PC-3 (cell line): ENCODE results near the gene ZFP28. TPM values are rescaled to one million over a fixed set of nuclear protein-coding genes. Genes with fewer than 3 reads are reported as not detected.
A peak's percentile ranks its signal among the peaks of the same experiment; 100 is the strongest.

Source experiments
- ATAC-seq: fragments of 200-7000 bp; cut with Tn5 transposase; 2 replicates; pipeline ENCODE4 v1.9.1; 2020; ENCODE audit warnings: mild to moderate bottlenecking, moderate library complexity
- BruUV-seq: library from RNA; stranded (reverse); fragments of 400-500 nt; replicated peaks from 2 replicates; lab custom pipeline; 2021; lab: Mats Ljungman, UMichigan
- CTCF ChIA-PET: fragments of 300-600 bp; sonication (Branson Sonifier 250); formaldehyde crosslinking; loops from one replicate; lab custom pipeline; 2022; ENCODE audit warnings: antibody characterized with exemption; lab: Charles Lee
- POLR2A ChIA-PET: fragments of 300-600 bp; sonication (Branson Sonifier 250); formaldehyde crosslinking; loops from one replicate; lab custom pipeline; 2022; ENCODE audit warnings: antibody characterized with exemption; ENCODE audit not compliant: unreplicated experiment; lab: Charles Lee
- DNase-seq: peaks from one replicate; pipeline ENCODE4 v3.0.0-alpha.2; 2015
- H2AFZ ChIP-seq: fragments of 300-600 bp; sonication (generic); 2 replicates; pipeline ENCODE4 v1.6.0; 2016; ENCODE audit warnings: antibody characterized with exemption, low read length
- H3F3A ChIP-seq: fragments of 300-600 bp; sonication (generic); one replicate; pipeline ENCODE4 v1.6.0; 2017; ENCODE audit warnings: antibody characterized with exemption, low read length, control low read depth, mild to moderate bottlenecking; ENCODE audit not compliant: unreplicated experiment
- H3K27ac ChIP-seq: fragments of 300-600 bp; sonication (generic); 2 replicates; pipeline ENCODE4 v1.5.1; 2016; ENCODE audit warnings: mild to moderate bottlenecking, low read length
- H3K27me3 ChIP-seq: fragments of 300-600 bp; sonication (generic); 2 replicates; pipeline ENCODE4 v1.6.1; 2016; ENCODE audit warnings: low read length, mixed read lengths
- H3K36me3 ChIP-seq: fragments of 300-600 bp; sonication (generic); 2 replicates; pipeline ENCODE4 v1.6.1; 2016; ENCODE audit warnings: low read depth, mixed run types, low read length, mixed read lengths
- H3K4me1 ChIP-seq: fragments of 300-600 bp; sonication (generic); 2 replicates; pipeline ENCODE4 v1.5.1; 2016; ENCODE audit warnings: low read length; ENCODE audit not compliant: insufficient read depth
- H3K4me2 ChIP-seq: fragments of 300-600 bp; sonication (generic); 2 replicates; pipeline ENCODE4 v1.6.0; 2016; ENCODE audit warnings: low read length
- H3K4me3 ChIP-seq: fragments of 300-600 bp; sonication (generic); 2 replicates; pipeline ENCODE4 v1.5.1; 2016; ENCODE audit warnings: mild to moderate bottlenecking, low read length, mixed read lengths
- H3K79me2 ChIP-seq: fragments of 300-600 bp; sonication (generic); 2 replicates; pipeline ENCODE4 v1.6.1; 2017; ENCODE audit warnings: low read length, mixed read lengths
- H3K9ac ChIP-seq: fragments of 300-600 bp; sonication (generic); 2 replicates; pipeline ENCODE4 v1.6.0; 2016; ENCODE audit warnings: mild to moderate bottlenecking, low read length
- H3K9me2 ChIP-seq: fragments of 300-600 bp; sonication (generic); replicated peaks from 2 replicates; pipeline ENCODE4 v1.6.1; 2016; ENCODE audit warnings: mixed run types, low read length, mixed read lengths
- H3K9me3 ChIP-seq: fragments of 300-600 bp; sonication (generic); 2 replicates; pipeline ENCODE4 v1.6.1; 2016; ENCODE audit warnings: low read length, mixed read lengths
- H4K20me1 ChIP-seq: fragments of 300-600 bp; sonication (generic); 2 replicates; pipeline ENCODE4 v1.6.1; 2016; ENCODE audit warnings: low read length, mixed read lengths
- CTCF ChIP-seq: fragments of 300-600 bp; sonication (generic); conservative IDR thresholded peaks from 2 replicates; pipeline ENCODE4 v1.5.1; 2017; ENCODE audit warnings: antibody characterized with exemption, low read depth, mild to moderate bottlenecking, low read length
- EZH2 ChIP-seq: fragments of 300-600 bp; sonication (generic); IDR thresholded peaks from one replicate; pipeline ENCODE4 v1.6.1; 2017; ENCODE audit warnings: antibody characterized with exemption, mild to moderate bottlenecking, low read length; ENCODE audit not compliant: unreplicated experiment
- EZH2phosphoT487 ChIP-seq: fragments of 300-600 bp; sonication (generic); IDR thresholded peaks from 2 replicates; pipeline ENCODE4 v1.6.1; 2018; ENCODE audit warnings: mild to moderate bottlenecking, antibody characterized with exemption, low read length, borderline replicate concordance
- intact Hi-C: fragments of 100-400 bp; cut with micrococcal nuclease; formaldehyde crosslinking; loops from 2 replicates; pipeline ENCODE4 v1.9.0; 2023
- total RNA-seq: library from RNA; depleted of rRNA; stranded (reverse); fragments of >200 nt; gene quantifications from 2 replicates; pipeline ENCODE4 v1.2.3, GENCODE V29; 2014

Gene ZFP28
- total RNA-seq, 1 experiment from 2014 or later, result 0.58 TPM

- Histone ChIP-seq H3F3A (no peaks in the 10 kb centered on the region), H3K27me3 (no peaks in the 10 kb centered on the region), H3K27ac (no peak overlapping the region), H2AFZ (no peak overlapping the region), H3K9me2 (no peaks in the 10 kb centered on the region), H3K36me3 (no peaks in the 10 kb centered on the region), H3K4me1 (no peaks in the 10 kb centered on the region), H3K9ac (no peak overlapping the region), H3K79me2 (no peaks in the 10 kb centered on the region), H3K4me3 (no peak overlapping the region), H3K4me2 (no peak overlapping the region), H3K9me3 (peaks cover 77% of the 10 kb centered on the region), H4K20me1 (no peaks in the 10 kb centered on the region)
- intact Hi-C loops, result no loop called here
- TF ChIP-seq EZH2, result no peak
- no peak for TF ChIP-seq CTCF
- TF ChIP-seq EZH2phosphoT487, result no peak
- DNase-seq (no peak), ATAC-seq (no peak)
- BruUV-seq, result no TSS peak
- ChIA-PET POLR2A (no interaction called here), CTCF (no interaction called here)
Measured at GRCh38 chr19:56562766-56563165, 24.0 kb downstream of the ZFP28 start.

- POLR2A ChIA-PET, result no interaction called here
- DNase-seq, result no peak
- Histone ChIP-seq H3K4me3 (peak overlapping the region; percentile 62), H3K27ac (no peak overlapping the region), H3K4me1 (no peaks in the 10 kb centered on the region), H4K20me1 (no peaks in the 10 kb centered on the region), H3K9ac (no peak overlapping the region), H2AFZ (peak overlapping the region; percentile 86), H3K4me2 (peak overlapping the region; percentile 41; the same call in 1 of the 2 replicates), H3K27me3 (no peaks in the 10 kb centered on the region), H3K9me3 (peaks cover 73% of the 10 kb centered on the region), H3K36me3 (no peaks in the 10 kb centered on the region; the same call in 1 of the 2 replicates), H3K9me2 (no peaks in the 10 kb centered on the region), H3K79me2 (no peaks in the 10 kb centered on the region), H3F3A (no peaks in the 10 kb centered on the region)
- ATAC-seq, result peak; percentile 46
- TF ChIP-seq EZH2 (no peak), EZH2phosphoT487 (no peak), CTCF (no peak)
- intact Hi-C loops, result no loop called here
- no TSS peak for BruUV-seq
- CTCF ChIA-PET, result no interaction called here
Measured at GRCh38 chr19:56566904-56567273, 28.1 kb downstream of the ZFP28 start.

DNA sequence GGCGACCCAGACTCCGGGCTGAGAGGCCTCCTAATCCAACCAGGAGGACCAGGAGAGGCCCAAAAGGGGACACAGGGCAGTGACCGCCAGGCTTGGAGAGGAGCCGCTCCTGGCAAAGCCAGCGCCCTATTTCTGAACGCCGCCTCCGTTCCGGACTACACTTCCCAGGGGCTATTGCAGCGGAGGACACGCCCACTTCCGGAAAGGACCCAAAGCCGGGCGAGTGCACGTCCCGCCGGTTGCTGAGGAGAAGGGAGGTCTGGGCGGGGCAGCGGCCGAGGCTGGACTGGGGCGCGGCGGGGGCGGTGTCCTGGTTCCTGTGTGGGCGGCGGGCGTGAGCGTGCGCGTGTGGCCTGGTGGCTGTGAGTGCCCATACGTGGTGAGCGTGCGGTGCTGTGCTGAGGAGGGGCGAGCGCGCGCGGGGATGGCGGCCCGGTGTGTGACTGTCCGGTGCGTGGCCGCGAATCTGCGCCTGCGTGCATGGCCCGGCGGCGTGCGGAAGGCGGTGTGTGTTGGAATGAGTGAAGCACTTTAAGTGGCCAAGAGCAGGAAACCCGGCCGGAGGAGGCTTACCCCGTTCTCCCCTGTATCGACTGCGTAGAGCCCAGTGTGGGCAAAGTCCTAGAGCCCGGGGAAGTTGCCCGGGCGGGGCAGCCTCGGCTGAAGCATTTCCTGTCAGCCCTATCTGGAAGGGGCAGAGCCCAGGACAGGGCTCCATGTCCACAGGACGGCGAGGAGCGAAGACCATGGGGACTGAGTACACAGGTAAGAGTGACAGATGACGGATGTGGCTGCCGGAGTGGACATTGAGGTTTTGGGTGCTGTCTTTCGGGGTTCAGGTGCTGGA lies 28.7 kb downstream of the ZFP28 start, which contains the start of gene ZNF470:
ZNF470 (plus strand) TSS at position 195 of the 847 bp plus-strand sequence. CDS start 2,844 bp downstream, outside the sequence.
- H3K79me2 ChIP-seq, result no peaks in the 10 kb centered on the region
- ATAC-seq, result peak; percentile 99
- no peaks in the 10 kb centered on the region for H3K27me3 ChIP-seq
- intact Hi-C loops, result no loop called here
- H3K36me3 ChIP-seq, result no peaks in the 10 kb centered on the region; the same call in 1 of the 2 replicates
- H2AFZ ChIP-seq, result peak within 1 kb of the TSS; percentile 86
- no peak for TF ChIP-seq CTCF
- H4K20me1 ChIP-seq, result no peaks in the 10 kb centered on the region
- no peak within 1 kb of the TSS for H3K27ac ChIP-seq
- H3K9me3 ChIP-seq, result peaks cover 68% of the 10 kb centered on the region
- peak; percentile 46 for DNase-seq
- H3K9ac ChIP-seq, result no peak within 1 kb of the TSS
- POLR2A ChIA-PET, result no interaction called here
- no peaks in the 10 kb centered on the region for H3K9me2 ChIP-seq
- no peaks in the 10 kb centered on the region for H3F3A ChIP-seq
- H3K4me3 ChIP-seq, result peak within 1 kb of the TSS; percentile 62
- CTCF ChIA-PET, result no interaction called here
- no TSS peak for BruUV-seq
- peak within 1 kb of the TSS; percentile 41; the same call in 1 of the 2 replicates for H3K4me2 ChIP-seq
- no peaks in the 10 kb centered on the region for H3K4me1 ChIP-seq
